Type B pancreatic cell (in vitro differentiated cells): ENCODE data around the gene ANKRD17. TPM values are rescaled to one million over a fixed set of nuclear protein-coding genes. Genes with fewer than 3 reads are reported as not detected.
A peak's percentile ranks its signal among the peaks of the same experiment; 100 is the strongest.

ENCODE experiments used
- DNase-seq: peaks from one replicate; pipeline ENCODE4 v3.0.0; 2021; ENCODE audit warnings: mixed read lengths; ENCODE audit not compliant: unreplicated experiment; ENCODE audit errors: extremely low spot score
- H3K27ac Mint-ChIP-seq: 2 replicates; pipeline ENCODE4 v1.8.0; 2021; ENCODE audit warnings: mild to moderate bottlenecking, mixed read lengths
- H3K27me3 Mint-ChIP-seq: 2 replicates; pipeline ENCODE4 v1.8.0; 2021; ENCODE audit warnings: mixed read lengths
- H3K36me3 Mint-ChIP-seq: 2 replicates; pipeline ENCODE4 v1.8.0; 2021; ENCODE audit warnings: mixed read lengths
- H3K4me1 Mint-ChIP-seq: one replicate; pipeline ENCODE4 v1.8.0; 2021; ENCODE audit warnings: mixed read lengths; ENCODE audit not compliant: unreplicated experiment
- H3K4me3 Mint-ChIP-seq: 2 replicates; pipeline ENCODE4 v1.8.0; 2021; ENCODE audit warnings: mild to moderate bottlenecking, mixed read lengths
- H3K9me3 Mint-ChIP-seq: 2 replicates; pipeline ENCODE4 v1.8.0; 2021; ENCODE audit warnings: mixed read lengths
- CTCF ChIP-seq: fragments of 200-600 bp; sonication (generic); conservative IDR thresholded peaks from 2 replicates; pipeline ENCODE4 v1.5.0; 2021; ENCODE audit warnings: antibody characterized with exemption, mild to moderate bottlenecking
- total RNA-seq: library from RNA; stranded (reverse); gene quantifications from 2 replicates; pipeline ENCODE4 v1.2.1, GENCODE V29; 2021; ENCODE audit warnings: low replicate concordance

ANKRD17 gene
- total RNA-seq, 1 donor from 2014 or later: 77.7 TPM

- no peak for DNase-seq
- TF ChIP-seq CTCF: no peak
- no peak overlapping the region for H3K4me3 Mint-ChIP-seq
- no peaks in the 10 kb centered on the region for H3K9me3 Mint-ChIP-seq
- no peaks in the 10 kb centered on the region for H3K27me3 Mint-ChIP-seq
- peaks cover 20% of the 10 kb centered on the region for H3K36me3 Mint-ChIP-seq
- H3K27ac Mint-ChIP-seq: no peak overlapping the region
- H3K4me1 Mint-ChIP-seq: no peaks in the 10 kb centered on the region
Observed at GRCh38 chr4:73086095-73086868, 172.3 kb downstream of the ANKRD17 start.

- no peak for DNase-seq
- Mint-ChIP-seq H3K4me3 (no peak overlapping the region), H3K4me1 (no peaks in the 10 kb centered on the region), H3K27ac (no peak overlapping the region), H3K9me3 (no peaks in the 10 kb centered on the region), H3K27me3 (no peaks in the 10 kb centered on the region), H3K36me3 (peaks cover 13% of the 10 kb centered on the region)
- TF ChIP-seq CTCF: no peak
Observed at GRCh38 chr4:73080789-73081188, 177.8 kb downstream of the ANKRD17 start.

- H3K9me3 Mint-ChIP-seq: no peaks in the 10 kb centered on the region
- DNase-seq: no peak
- H3K4me1 Mint-ChIP-seq: no peaks in the 10 kb centered on the region
- no peak overlapping the region for H3K4me3 Mint-ChIP-seq
- no peaks in the 10 kb centered on the region for H3K27me3 Mint-ChIP-seq
- peaks cover 15% of the 10 kb centered on the region for H3K36me3 Mint-ChIP-seq
- no peak for TF ChIP-seq CTCF
- H3K27ac Mint-ChIP-seq: no peak overlapping the region
Observed at GRCh38 chr4:73075832-73076231, 182.8 kb downstream of the ANKRD17 start.

GRCh38 chr4:73070074-73070390 lies 188.6 kb downstream of the ANKRD17 start:
- Mint-ChIP-seq H3K27me3 (no peaks in the 10 kb centered on the region), H3K4me3 (peak overlapping the region; percentile 96), H3K4me1 (peaks cover 9% of the 10 kb centered on the region), H3K36me3 (peaks cover 7% of the 10 kb centered on the region), H3K9me3 (no peaks in the 10 kb centered on the region), H3K27ac (peak overlapping the region; percentile 99)
- DNase-seq: no peak
- TF ChIP-seq CTCF: no peak

- Mint-ChIP-seq H3K9me3 (no peaks in the 10 kb centered on the region), H3K4me1 (peaks cover 9% of the 10 kb centered on the region), H3K36me3 (peaks cover 9% of the 10 kb centered on the region), H3K27ac (peak within 1 kb of the TSS; percentile 99), H3K27me3 (no peaks in the 10 kb centered on the region), H3K4me3 (peak within 1 kb of the TSS; percentile 96)
- DNase-seq: peak; percentile 98
- TF ChIP-seq CTCF: no peak
Observed at GRCh38 chr4:73069338-73070073, 189.1 kb downstream of the ANKRD17 start, which contains the start of gene COX18. Gene COX18 (minus strand): TSS chr4:73069716. CDS start chr4:73069649, 67 bp downstream.
